Transverse colon (tissue), 3 donors: ENCODE results near the gene PELI2.

Source experiments
- CTCF ChIP-seq, 5 experiments: fragments of 200-600 bp in 3 of 5; fragments of 450-650 bp in 2 of 5; sonication (generic) in 3 of 5; IDR thresholded peaks; 1 replicate in 2 of 5; 2 replicates in 3 of 5; pipeline ENCODE4 v1.5.1; 2016 to 2017; ENCODE audit warnings: antibody characterized with exemption in 5 of 5, inconsistent platforms in 3 of 5, mild to moderate bottlenecking in 2 of 5, moderate library complexity in 1 of 5
- EP300 ChIP-seq: sonication (generic); formaldehyde crosslinking; IDR thresholded peaks from one replicate; pipeline ENCODE4 v1.6.1; 2017; ENCODE audit warnings: antibody characterized with exemption, low read depth

DNA sequence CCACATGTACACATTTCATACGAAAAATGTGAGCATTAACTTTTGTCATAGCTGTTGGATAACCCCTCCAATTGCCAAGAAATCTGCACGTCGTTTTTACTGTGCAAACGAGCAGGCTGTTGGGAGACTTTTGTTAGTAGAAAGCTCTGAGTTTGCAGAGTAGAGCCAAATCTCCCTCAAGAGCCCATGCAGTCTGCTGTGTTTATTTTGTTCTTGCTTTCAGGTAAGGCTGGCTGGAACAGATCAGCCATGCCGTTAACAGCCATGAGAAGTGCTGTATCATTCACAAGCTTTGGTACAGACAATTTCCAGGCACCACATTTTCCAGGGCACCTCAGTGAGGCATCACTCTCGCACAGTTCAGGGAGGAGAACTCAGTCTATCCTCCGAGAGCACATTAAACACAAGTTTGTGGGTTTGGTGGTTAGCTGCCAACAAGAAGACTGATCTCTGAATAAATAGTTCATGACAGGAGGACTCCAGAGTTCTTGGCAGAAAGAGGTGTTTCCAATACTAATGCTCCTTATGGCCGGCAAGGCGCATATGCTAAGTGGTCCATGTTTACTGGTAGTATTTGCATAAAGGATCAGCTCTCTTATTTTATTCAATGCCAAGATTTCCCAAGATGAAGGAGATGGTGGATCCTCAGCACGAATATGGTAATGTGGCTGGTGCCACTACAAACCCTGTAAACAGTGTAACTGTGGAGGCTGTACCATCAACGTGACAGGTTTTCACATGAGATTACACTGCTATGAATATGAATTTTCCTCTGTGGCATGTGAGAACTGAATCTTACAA, 30.3 kb upstream of the PELI2 start:
- TF ChIP-seq CTCF (IDR thresholded peaks at IDR 0.05), result no peak
- TF ChIP-seq EP300, result no peak
